Pancreas (tissue), 10 donors: ENCODE results near the gene ASTN2. TPM values are rescaled to one million over a fixed set of nuclear protein-coding genes. Genes with fewer than 3 reads are reported as not detected.

Experiments used
- ATAC-seq, 4 donors: fragments of 200-7000 bp; cut with Tn5 transposase; one replicate each; pipeline versions ENCODE4 v1.8.0 to v1.9.1; 2020; ENCODE audit warnings: mild to moderate bottlenecking in 4 of 4, moderate library complexity in 4 of 4
- DNase-seq, 6 donors: peaks; one replicate each; pipeline ENCODE4 v3.0.0-alpha.2; 2020
- FAIRE-seq: peaks from 2 replicates; lab custom pipeline; 2012; peaks lifted over from hg19 to GRCh38; lab: Jason Lieb, UNC
- H3K27ac ChIP-seq, 4 donors: fragments of 200-600 bp; sonication (generic); 1 replicate in 3 of 4; 2 replicates in 1 of 4; pipeline versions ENCODE4 v1.5.0 to v1.8.0; 2020
- H3K27me3 ChIP-seq, 4 donors: fragments of 200-600 bp; one replicate each; pipeline ENCODE4 v1.8.0; 2021
- H3K36me3 ChIP-seq, 3 donors: fragments of 200-600 bp; sonication (generic) in 1 of 3; one replicate each; pipeline versions ENCODE4 v1.5.0 to v1.8.0; 2020 to 2021
- H3K4me1 ChIP-seq, 3 donors: fragments of 200-600 bp; one replicate each; pipeline ENCODE4 v1.8.0; 2021
- H3K4me3 ChIP-seq, 4 donors: fragments of 200-600 bp; sonication (generic) in 2 of 4; one replicate each; pipeline versions ENCODE4 v1.5.0 to v1.8.0; 2020 to 2021
- H3K9me3 ChIP-seq, 4 donors: fragments of 200-600 bp; one replicate each; pipeline ENCODE4 v1.8.0; 2021
- WGBS, 2 donors: extraction: QIAGEN DNeasy Blood & Tissue Kit; methylation state at CpG; one replicate each; pipeline ENCODE4 v1.1.7; 2013; 5-methylcytosine and 5-hydroxymethylcytosine counted together
- intact Hi-C, 3 donors: fragments of 100-400 bp; cut with DNase I; formaldehyde crosslinking; loops; one replicate each; pipeline versions ENCODE4 v1.11.1 to v1.14.2; 2022
- polyA plus RNA-seq, 2 donors: library from polyadenylated mRNA; stranded (reverse); fragments of 200-250 nt; gene quantifications; one replicate each; pipeline ENCODE4 v1.2.3, GENCODE V29; 2013
- total RNA-seq, 6 donors: library from RNA; stranded (reverse); fragmentation: NEBNext Ultra II Directional in 4 of 6; extraction: Animal tissue kit (Norgen Biotek cat#: 25700) in 4 of 6; gene quantifications; one replicate each; pipeline versions ENCODE4 v1.2.1 to v1.2.4, GENCODE V29; 2021 to 2023
- TF ChIP-seq, protein P1 (sequence below), 4 donors: fragments of 200-600 bp; sonication (generic) in 3 of 4; IDR thresholded peaks; one replicate each; pipeline versions ENCODE4 v1.5.0 to v1.8.0; 2021; ENCODE audit warnings: antibody characterized with exemption in 4 of 4
- donor health status: healthy with polysubstance abuse.
- donor health status: DM: no; HTN: no; CAD: no; lungs with moderate emphysema.
- donor health status: DM: no; HTN: no; CAD: no.
- donor health status: control.
- donor health status: control.
- donor health status: Bipolar disorder and iron deficiency.
- donor health status: DM: yes; HTN: yes; CAD: no.
- donor health status: DM: no; HTN: no; CAD: no.
- donor health status: DM: no; HTN: no; CAD: no.
- donor health status: DM: yes; HTN: yes; CAD: no.

Gene ASTN2
- total and polyA plus RNA-seq, 8 donors = 1.3 to 11.9 (median 6.7) TPM

DNA sequence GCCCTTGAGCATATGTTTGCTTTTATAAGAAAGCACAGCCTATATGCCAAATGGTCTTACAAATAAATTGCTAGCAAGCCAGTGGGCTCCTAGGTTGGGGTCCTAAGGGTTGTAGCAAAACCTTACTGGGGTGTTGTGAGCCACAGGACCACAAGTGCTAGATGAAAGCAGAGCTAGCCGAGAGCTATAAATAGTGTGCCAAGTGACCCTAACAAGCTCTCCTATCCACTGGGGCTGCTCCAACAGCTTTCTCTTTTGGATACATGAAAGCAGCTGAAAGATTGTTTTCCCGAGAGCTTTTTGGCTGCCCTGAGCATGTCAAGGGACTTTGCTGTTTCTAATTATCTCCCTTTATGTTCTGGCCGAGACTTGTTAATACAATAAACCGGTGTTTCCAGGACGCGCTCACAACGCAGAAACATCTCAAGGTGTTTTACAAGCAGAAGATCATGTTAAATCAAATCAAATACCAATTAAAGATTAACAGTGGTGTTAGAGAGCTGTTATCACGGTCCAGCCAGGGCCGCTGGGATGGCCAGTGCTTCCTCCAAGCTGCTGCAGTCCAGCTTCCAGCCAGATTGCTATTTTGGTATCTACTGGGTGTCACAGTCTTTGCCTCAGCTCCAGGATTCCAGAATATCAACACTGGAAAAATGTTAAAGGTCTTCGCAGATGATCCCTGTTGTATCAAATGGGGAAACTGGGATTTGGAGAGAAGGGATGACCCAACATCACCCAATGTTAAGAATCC is 351.0 kb downstream of the ASTN2 start:
- Histone ChIP-seq H3K36me3 (no peaks in the 10 kb centered on the region), H3K27ac (no peak overlapping the region), H3K27me3 (no peaks in the 10 kb centered on the region), H3K4me3 (no peak overlapping the region), H3K4me1 (no peaks in the 10 kb centered on the region), H3K9me3 (no peaks in the 10 kb centered on the region)
- intact Hi-C loops = no loop called here
- FAIRE-seq (no peak), ATAC-seq (no peak), DNase-seq (no peak)
- TF ChIP-seq, protein P1, sequence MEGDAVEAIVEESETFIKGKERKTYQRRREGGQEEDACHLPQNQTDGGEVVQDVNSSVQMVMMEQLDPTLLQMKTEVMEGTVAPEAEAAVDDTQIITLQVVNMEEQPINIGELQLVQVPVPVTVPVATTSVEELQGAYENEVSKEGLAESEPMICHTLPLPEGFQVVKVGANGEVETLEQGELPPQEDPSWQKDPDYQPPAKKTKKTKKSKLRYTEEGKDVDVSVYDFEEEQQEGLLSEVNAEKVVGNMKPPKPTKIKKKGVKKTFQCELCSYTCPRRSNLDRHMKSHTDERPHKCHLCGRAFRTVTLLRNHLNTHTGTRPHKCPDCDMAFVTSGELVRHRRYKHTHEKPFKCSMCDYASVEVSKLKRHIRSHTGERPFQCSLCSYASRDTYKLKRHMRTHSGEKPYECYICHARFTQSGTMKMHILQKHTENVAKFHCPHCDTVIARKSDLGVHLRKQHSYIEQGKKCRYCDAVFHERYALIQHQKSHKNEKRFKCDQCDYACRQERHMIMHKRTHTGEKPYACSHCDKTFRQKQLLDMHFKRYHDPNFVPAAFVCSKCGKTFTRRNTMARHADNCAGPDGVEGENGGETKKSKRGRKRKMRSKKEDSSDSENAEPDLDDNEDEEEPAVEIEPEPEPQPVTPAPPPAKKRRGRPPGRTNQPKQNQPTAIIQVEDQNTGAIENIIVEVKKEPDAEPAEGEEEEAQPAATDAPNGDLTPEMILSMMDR (IDR thresholded peaks at IDR 0.05) = no peak
- 85 to 90% methylated on average over 10 of the region's 10 CpGs for WGBS, 2 donors

DNA sequence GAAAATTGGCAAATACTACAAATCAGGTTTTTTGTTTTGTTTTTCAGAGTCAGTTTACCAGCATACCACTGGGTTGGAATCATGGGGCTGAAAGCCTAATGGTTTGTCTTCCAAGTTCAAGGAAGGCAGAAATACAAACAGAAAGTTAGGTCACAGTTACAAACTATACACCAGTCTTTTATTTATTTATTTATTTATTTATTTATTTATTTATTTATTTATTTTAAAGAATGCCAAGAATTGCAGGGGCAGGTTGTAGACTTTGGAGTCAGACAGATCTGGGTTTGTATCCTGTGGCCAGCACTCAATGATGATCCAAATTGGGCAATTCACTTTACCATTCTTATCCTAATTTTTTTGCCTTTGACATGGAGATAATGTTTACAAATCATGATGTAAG is 353.9 kb downstream of the ASTN2 start:
- TF ChIP-seq, protein P1 (IDR thresholded peaks at IDR 0.05) = no peak
- intact Hi-C loops = no loop called here
- H3K4me1 ChIP-seq = no peaks in the 10 kb centered on the region
- H3K36me3 ChIP-seq = no peaks in the 10 kb centered on the region
- DNase-seq (no peak), FAIRE-seq (no peak), ATAC-seq (no peak)
- no peaks in the 10 kb centered on the region for H3K9me3 ChIP-seq
- no peak overlapping the region for H3K4me3 ChIP-seq
- H3K27me3 ChIP-seq = no peaks in the 10 kb centered on the region
- H3K27ac ChIP-seq = no peak overlapping the region

DNA sequence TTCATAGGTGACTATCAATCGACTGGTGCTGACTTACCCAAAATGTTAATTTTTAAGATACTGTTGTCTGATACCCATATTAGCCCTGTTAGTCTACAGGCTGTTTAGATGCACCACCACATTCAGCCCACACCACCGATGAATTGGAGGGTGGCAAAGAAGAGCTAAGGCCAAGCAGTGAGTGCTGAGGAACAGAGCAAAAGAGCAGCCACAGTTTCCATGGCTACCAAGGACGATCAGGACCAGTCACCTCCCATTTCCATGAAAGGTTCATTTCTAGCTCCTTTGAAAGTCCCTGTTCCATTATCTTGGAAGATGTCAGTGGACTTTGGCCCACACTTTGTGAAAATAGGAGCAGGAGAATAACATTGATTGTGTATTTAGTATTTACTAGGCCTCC is 364.9 kb downstream of the ASTN2 start:
- H3K9me3 ChIP-seq = no peaks in the 10 kb centered on the region
- DNase-seq (no peak), ATAC-seq (no peak), FAIRE-seq (no peak)
- H3K27me3 ChIP-seq = no peaks in the 10 kb centered on the region
- TF ChIP-seq, protein P1 (IDR thresholded peaks at IDR 0.05) = no peak
- H3K4me1 ChIP-seq = no peaks in the 10 kb centered on the region
- no peak overlapping the region for H3K4me3 ChIP-seq
- H3K27ac ChIP-seq = no peak overlapping the region
- intact Hi-C loops = no loop called here
- 66 to 69% methylated on average over 3 of the region's 3 CpGs for WGBS, 2 donors
- H3K36me3 ChIP-seq = no peaks in the 10 kb centered on the region

DNA sequence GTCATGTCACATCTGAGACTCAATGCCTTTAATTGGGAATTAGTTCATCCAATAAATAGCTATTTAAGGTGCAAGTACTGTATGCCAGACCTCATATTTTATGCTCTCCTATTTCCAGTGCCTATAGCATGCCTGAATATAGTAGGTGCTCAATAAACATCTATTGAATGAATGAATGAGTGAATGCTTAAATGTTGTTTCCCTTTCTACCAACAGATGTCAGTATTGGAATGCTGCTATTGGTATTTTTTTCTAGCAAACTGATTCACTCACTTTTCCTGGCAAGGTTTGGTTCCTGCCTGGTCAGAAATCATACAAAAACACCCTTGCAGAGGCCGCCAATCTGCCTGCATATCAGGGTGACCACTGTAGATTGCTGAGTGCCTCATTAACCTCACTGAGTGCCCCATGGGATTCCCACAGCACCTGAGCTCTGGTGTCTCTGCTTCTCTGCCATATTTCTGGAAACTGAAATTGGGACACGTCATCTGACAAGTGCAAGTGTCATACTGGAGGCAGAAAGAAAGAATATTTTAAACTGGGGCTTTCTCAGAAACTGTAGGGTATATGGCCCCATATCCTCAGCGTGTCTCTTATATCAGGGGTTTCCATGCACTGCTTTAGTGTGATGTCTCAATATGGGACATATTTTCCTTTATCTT is 368.1 kb downstream of the ASTN2 start:
- Histone ChIP-seq H3K27me3 (no peaks in the 10 kb centered on the region), H3K36me3 (no peaks in the 10 kb centered on the region), H3K4me1 (no peaks in the 10 kb centered on the region), H3K9me3 (no peaks in the 10 kb centered on the region), H3K27ac (no peak overlapping the region), H3K4me3 (no peak overlapping the region)
- no peak for ATAC-seq
- intact Hi-C loops = no loop called here
- no peak for DNase-seq
- no peak for FAIRE-seq
- 85 to 88% methylated on average over 3 of the region's 3 CpGs for WGBS, 2 donors
- TF ChIP-seq, protein P1 (IDR thresholded peaks at IDR 0.05) = no peak

DNA sequence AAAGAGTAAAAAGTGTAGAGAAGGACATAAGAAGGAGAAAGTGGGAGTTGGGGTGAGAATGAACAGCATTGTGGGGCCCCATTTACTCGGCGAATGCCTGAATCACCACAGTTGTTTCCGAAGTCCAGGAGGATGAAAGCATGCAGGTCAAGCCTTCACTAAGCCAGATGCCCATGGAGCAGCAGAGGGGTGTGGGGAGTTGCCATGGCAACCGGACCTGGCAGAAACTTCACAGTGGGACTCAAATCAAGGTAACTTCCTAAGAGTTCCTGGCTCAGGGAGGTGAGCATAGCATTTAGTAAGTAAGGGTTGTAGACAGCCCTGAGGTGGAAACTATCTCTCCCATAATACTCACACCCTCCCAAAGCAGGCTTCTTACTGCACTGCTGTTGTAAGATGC is 370.6 kb downstream of the ASTN2 start:
- 52 to 64% methylated on average over 4 of the region's 4 CpGs for WGBS, 2 donors
- H3K4me3 ChIP-seq = no peak overlapping the region
- intact Hi-C loops = no loop called here
- DNase-seq = no peak
- FAIRE-seq = no peak
- TF ChIP-seq, protein P1 (IDR thresholded peaks at IDR 0.05) = no peak
- H3K27ac ChIP-seq = no peak overlapping the region
- ATAC-seq = no peak
- H3K27me3 ChIP-seq = no peaks in the 10 kb centered on the region
- no peaks in the 10 kb centered on the region for H3K9me3 ChIP-seq
- H3K4me1 ChIP-seq = no peaks in the 10 kb centered on the region
- no peaks in the 10 kb centered on the region for H3K36me3 ChIP-seq
